GM08714 (cell line): ENCODE results near the gene CACNA1I.

Experiments used
- H3K4me3 ChIP-seq: fragments of 200-500 bp; sonication (Bioruptor generic); 2 replicates; pipeline ENCODE4 v1.5.1; 2014; ENCODE audit warnings: mild to moderate bottlenecking, low read length, inconsistent platforms
- ZNF274 ChIP-seq: IDR thresholded peaks from 2 replicates; pipeline ENCODE4 v1.6.1; 2012; ENCODE audit warnings: mild to moderate bottlenecking, low read depth, low read length

Gene CACNA1I

DNA sequence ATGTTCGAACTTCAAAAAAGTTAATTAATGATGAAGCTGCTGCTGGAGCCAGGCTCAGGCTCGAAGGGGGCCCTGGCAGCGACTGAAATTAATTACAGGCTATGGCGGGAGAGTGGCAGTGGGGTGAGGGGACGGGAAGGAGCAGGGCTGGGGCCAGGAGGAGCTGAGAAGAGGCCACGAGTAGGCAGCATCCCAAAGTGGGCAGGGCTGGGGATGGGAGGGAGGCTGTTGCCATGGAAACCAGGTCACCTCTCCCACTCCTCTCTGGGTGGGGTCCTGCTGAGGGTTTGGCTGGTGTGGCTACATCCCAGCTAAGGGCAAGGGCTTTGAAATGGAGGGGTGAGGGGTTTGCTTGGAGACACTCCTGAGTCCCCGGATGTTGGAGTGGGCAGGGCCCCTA is 23.9 kb downstream of the CACNA1I start:
- TF ChIP-seq ZNF274, result no peak
- H3K4me3 ChIP-seq, result no peak overlapping the region

DNA sequence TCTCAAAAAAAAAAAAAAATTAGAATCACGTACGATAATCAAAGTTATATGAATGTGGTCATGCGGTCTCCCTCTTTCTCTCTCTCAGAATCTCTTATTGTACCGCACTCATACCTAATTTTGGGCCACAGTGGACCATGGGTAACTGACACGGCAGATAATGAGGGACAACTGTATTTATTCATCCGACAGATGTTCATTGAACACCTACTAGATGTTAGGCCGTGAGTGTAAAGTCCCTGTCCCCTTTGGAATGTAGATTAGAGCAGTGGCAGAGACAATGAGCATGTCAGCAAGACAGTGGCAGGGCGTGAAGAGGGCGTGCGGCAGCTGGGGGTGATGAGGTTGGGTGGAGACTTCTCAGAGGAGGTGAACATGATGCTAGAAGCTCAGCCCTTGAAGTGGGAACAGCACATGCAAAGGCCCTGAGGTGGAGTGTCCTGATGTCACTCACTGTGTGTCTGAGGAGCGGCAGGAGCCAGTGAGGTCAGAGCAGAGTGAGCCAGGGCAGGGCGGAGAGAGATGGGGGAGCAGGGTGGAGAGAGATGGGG is 25.1 kb downstream of the CACNA1I start:
- TF ChIP-seq ZNF274, result no peak
- H3K4me3 ChIP-seq, result no peak overlapping the region

GRCh38 chr22:39596601-39597000 is 26.0 kb downstream of the CACNA1I start:
- no peak overlapping the region for H3K4me3 ChIP-seq
- no peak for TF ChIP-seq ZNF274

DNA sequence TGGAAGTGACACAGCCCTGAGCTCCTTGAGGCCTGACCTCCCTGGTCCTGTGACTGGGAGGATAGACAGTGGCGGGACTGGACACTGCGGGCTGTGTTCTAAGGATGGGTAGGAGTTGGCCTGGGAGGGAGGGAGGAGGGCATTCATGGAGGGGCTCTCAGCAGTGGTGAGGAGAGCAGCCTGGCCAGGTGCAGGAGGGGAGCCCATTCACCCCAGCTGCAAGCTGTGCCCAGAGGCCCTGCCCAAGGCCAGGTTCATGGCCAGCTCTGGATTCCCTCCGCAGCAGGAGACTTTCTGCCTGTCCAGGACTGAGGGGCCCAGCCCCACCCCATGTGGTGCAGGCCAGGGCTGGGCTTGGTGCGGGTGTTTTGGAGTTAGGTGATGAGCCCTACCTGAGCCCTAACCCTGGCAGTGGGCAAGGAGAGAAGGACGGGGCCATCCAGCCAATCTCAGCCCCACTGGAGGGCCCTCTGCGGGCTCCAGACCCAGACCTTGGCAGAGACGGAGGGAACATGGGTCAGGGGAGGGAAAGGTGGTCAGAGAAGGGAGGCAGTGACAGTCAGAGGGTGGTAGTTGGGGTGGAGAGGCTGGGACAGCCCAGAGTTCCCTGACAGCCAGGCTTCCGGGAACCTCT is 26.8 kb downstream of the CACNA1I start:
- no peak overlapping the region for H3K4me3 ChIP-seq
- TF ChIP-seq ZNF274, result no peak

DNA sequence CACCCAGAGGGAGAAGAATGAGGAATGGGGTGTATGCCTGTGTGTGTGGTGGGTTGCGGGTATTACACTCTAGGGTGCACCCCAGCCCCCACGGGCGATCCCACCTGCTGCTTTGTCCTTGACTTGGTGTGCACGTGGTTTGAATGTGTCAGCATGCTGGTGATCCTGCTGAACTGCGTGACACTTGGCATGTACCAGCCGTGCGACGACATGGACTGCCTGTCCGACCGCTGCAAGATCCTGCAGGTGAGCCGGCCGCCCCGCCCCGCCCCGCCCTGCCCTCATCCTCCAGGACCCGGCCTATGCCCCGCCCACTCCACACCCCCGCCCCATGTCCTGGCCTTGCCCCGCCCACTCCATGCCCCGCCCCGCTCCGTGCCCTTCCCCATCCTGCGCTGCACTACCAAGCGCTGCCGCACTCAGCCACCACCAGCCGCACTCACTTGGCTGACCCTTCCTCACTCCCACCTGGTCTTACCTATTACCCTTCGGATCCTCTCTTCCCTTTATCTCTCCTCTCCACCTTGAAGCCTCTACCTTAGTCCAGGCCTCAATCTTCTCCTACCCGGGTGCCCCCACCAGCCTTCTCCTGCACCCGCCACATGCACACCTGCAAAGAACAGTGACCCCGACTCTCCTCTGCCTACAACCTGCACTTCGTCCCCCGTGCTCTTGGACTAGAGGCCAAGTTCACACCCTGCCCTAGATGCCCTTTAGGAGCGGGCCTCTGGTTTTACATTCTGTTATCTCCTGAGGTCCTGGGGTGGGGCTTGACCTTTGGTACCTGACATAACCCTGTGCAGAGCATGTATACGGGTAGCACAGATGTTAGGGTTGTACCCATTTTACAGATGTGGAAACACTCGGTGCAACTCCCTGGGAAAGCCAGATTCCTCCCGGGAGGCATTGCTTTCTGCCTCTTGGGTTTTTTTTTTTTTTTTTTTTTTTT is 27.7 kb downstream of the CACNA1I start:
- H3K4me3 ChIP-seq, result no peak overlapping the region
- no peak for TF ChIP-seq ZNF274

- H3K4me3 ChIP-seq, result no peak overlapping the region
- TF ChIP-seq ZNF274, result no peak
These were observed 30.1 kb downstream of the CACNA1I start for GRCh38 chr22:39600491-39601179.

- no peak for TF ChIP-seq ZNF274
- no peak overlapping the region for H3K4me3 ChIP-seq
These were observed 30.6 kb downstream of the CACNA1I start for GRCh38 chr22:39601180-39601535.

DNA sequence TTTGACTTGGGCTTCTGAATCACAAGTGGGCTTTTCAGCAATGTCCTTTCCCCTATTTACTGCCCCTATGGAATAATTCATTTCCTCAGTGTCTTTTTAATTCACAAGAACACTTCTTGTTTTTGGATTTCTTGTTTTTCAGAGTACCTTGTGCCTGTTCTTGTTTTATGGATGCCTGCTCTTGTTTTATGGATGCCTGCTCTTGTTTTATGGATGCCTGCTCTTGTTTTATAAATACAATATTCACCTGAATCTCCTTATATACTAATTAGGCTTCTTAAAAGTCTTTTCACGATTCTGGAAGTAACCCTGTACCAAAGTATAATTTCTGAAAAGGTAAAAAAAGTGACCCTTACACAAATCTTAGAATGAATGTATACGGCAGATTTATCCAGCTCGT is 32.8 kb downstream of the CACNA1I start:
- H3K4me3 ChIP-seq, result no peak overlapping the region
- TF ChIP-seq ZNF274, result no peak

- no peak overlapping the region for H3K4me3 ChIP-seq
- no peak for TF ChIP-seq ZNF274
These were observed 39.7 kb downstream of the CACNA1I start for GRCh38 chr22:39610246-39610645.

DNA sequence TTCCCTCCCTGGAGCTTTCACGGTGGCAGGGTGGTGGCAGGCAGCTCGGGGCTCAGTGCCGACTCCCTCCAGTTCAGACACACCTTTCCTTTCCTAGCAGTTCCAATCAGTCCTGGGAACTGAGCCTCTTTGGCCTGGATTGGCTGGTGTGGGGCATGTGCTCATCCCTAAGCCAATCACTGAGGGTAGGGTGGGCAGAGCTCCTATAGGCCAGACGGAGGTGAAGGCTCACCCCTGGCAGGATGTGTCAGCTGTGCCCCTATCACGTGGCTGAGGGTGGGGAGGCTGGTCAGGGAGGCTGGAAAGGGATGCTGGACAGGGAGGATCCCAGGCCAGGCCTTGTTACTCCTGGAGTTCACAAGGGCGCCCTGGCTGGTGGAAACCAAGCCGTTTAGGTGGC is 40.2 kb downstream of the CACNA1I start:
- TF ChIP-seq ZNF274, result no peak

DNA sequence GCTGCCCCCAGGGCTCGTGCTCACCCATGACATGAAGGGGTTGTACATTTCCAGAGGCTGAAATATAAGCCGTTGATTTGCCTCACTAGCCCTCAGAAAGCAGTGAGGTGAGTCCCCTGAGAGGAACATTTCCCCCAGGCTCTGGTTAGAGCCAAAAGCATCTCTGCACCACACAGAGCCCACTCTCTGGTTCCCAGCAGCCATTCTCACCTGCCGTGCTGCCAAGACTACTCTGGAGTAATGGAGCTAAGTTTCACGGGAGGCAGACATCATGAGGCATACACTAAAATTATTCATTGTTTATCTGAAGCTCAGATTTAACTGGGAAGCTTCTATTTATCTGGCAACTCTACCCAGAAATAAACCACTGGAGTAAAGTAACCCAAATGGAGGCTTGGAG is 40.8 kb downstream of the CACNA1I start:
- no peak for TF ChIP-seq ZNF274
- H3K4me3 ChIP-seq, result no peak overlapping the region

More for the DNA sequence above, 40.2 kb downstream of the CACNA1I start:
- H3K4me3 ChIP-seq, result no peak overlapping the region

DNA sequence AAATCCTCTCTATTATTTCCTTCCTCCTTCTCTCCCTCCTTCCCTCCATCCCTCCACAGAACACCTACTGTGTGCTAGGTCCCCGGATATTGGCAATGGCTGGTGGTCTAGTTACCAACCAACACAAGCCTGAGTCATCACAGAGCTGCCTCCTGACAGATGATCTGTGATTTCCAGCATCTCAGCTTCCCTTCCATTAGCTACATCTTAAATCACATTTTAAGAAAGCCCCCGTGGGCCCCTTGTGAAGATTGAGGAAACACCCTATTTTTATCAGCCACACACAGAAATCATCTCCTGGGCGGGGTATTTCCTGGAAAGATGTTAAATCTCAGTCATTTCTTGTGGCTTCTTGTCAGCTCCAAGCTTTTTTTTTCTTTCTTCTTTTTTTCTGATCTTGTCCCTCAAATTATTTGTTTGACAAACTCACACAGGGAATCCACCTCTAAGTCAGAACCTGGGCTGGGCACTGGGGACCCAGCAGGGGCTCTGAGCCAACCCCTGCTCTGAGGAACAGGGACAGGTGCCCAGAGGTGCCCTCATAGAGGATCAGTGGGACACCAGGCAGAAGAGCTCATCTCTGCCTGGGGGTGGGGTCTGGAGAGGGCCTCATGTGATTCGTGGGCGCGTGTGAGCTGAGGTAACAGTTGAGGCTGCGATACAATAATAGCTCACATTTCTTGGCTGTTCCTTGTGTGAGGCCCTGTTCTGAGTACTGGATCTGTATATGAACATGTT is 42.4 kb downstream of the CACNA1I start:
- no peak for TF ChIP-seq ZNF274

GRCh38 chr22:39613549-39613921 is 43.0 kb downstream of the CACNA1I start:
- no peak overlapping the region for H3K4me3 ChIP-seq
- TF ChIP-seq ZNF274, result no peak

More for the DNA sequence above, 42.4 kb downstream of the CACNA1I start:
- H3K4me3 ChIP-seq, result no peak overlapping the region

DNA sequence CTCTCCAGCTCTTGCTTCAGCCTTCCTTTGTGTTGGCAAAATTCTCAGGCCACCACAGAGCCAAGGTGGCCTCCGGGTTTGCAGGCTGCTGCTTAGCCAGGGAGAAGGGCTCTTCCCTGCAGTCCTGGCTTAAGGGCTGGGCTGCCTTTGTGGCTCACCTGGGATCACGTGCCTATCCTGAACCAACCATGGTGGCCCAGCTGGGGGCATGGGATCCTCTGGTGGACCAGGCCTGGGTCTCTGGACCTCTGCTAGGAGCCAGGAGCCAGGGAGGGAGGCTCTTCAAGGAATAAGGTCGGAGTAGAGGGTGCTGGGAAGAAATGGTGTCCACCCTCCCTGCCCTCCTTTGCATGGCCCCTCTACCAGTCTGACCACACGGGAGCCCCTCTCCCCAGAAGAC is 43.9 kb downstream of the CACNA1I start:
- no peak for TF ChIP-seq ZNF274
- H3K4me3 ChIP-seq, result no peak overlapping the region

DNA sequence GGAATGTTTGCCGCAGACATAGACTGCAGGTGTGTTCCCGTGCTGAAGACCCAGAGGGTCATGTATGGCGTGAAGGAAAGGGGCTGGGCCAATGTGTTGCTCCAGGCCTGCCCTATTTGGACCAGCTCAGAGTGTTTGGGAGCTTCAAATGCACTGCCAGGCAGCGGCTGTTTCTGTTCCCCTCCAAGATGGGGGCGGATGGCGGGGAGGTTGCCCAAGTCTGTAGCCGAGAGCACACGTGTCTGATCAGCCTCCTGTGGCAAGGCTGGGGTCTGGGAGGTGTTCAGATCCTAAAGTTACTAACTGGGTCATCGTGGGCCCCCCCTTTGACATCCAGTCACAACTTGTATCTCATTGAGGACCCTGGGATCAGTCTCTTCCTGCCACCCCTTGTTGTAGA is 45.5 kb downstream of the CACNA1I start:
- no peak for TF ChIP-seq ZNF274
- H3K4me3 ChIP-seq, result no peak overlapping the region
